Globus pallidus (tissue), 1 donor: ENCODE measurements around the gene STAP1.

Source experiments
- DNase-seq: peaks from one replicate; pipeline ENCODE4 v3.0.0-alpha.2; 2015; ENCODE audit warnings: low spot score

STAP1 gene

DNA sequence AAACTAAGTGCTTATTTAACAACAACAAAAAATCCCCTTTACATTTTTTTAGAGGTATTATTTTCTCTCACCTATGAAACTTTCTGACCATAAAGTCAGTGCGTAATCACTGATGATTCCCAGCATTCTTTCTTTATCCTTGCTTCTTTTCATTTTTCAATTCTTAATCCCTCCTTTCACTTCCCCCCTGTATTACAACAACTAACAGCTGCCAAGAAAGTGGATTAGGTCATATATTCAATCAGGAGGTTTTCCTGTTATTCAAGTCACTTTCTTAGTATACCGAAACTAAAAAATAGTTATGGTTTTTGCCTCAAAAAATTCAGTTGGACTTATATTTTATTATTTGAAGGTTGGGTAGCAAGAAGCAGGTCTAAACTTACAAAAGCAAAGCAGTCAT lies 2.1 kb upstream of the STAP1 start:
- no peak for DNase-seq

GRCh38 chr4:67565284-67565683 lies 6.8 kb downstream of the STAP1 start:
- no peak for DNase-seq

GRCh38 chr4:67566335-67566734 lies 7.8 kb downstream of the STAP1 start:
- DNase-seq: no peak

- DNase-seq: no peak
These were observed 10.3 kb downstream of the STAP1 start for GRCh38 chr4:67568820-67569219.

DNA sequence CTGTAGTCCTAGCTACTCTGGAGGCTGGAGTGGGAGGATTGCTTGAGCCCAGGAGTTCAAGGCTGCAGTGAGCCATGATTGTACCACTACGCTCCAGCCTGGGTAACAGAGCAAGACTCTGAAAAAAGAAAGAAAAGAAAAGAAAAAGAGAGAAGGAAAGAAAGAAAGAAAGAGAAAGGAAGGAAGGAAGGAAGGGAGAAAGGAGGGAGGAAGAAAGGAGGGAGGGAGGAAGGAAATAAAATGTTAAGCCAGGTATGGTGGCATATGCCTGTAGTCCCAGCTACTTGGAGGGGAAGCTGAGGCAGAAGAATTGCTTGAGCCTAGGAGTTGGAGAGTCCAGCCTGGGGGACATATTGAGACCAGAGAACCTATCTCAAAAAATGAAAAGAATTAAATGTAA lies 12.0 kb downstream of the STAP1 start:
- DNase-seq: no peak

DNA sequence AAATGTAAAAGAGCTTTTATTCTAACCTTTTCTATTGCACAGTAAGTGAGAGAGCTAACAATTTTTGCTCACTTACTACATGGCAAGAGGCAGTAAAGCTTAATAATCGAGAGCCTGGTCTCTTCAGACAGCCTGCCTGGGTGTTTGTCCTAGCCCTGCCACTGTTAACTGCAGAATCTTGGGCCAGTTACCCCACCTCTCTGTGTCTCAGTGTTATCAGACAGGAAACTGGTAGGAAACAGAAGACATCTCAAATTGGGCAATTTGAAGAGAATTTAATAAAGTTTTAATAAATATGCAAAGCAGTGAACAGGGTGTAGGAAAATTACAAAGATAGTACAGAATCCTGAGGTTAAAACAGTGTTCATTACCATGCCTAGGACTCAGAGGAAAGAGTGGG lies 13.4 kb downstream of the STAP1 start:
- no peak for DNase-seq

- no peak for DNase-seq
These were observed 14.7 kb downstream of the STAP1 start for GRCh38 chr4:67573193-67573592.

- no peak for DNase-seq
These were observed 16.9 kb downstream of the STAP1 start for GRCh38 chr4:67575232-67576058.

GRCh38 chr4:67576059-67576466 lies 17.5 kb downstream of the STAP1 start:
- no peak for DNase-seq

GRCh38 chr4:67576538-67576937 lies 18.0 kb downstream of the STAP1 start:
- DNase-seq: no peak

GRCh38 chr4:67580577-67580976 lies 22.1 kb downstream of the STAP1 start:
- DNase-seq: no peak

DNA sequence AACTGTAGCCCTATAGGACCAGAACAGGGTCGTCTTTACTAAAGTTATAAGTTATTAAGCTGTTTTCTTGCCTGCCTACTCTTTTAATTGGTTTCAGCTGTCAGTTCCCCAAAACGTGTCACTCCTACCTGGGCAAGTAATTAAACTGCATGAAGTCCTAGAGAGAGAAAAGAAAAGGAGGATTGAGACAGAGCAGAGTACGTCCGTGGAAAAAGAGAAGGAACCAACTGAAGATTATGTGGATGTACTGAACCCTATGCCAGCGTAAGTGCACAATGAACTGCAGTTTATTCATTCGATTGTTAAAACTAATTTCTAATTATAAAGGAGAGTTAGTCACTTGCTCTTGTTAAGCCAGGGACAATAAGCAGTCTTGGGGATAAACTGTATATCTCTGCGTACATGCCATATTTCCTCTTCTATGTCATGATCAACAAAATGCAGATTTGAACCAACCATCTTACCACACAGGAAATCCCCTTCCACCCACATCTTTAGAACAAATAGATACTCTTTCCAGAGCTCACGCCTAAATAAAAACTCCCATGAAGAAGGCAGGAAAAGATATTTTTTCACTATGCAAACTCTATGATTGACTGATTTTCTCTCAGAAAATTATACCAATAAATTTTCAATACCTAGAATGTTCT lies 22.8 kb downstream of the STAP1 start:
- DNase-seq: no peak

GRCh38 chr4:67581913-67582312 lies 23.4 kb downstream of the STAP1 start:
- DNase-seq: no peak

- no peak for DNase-seq
These were observed 26.0 kb downstream of the STAP1 start for GRCh38 chr4:67584496-67584895.

DNA sequence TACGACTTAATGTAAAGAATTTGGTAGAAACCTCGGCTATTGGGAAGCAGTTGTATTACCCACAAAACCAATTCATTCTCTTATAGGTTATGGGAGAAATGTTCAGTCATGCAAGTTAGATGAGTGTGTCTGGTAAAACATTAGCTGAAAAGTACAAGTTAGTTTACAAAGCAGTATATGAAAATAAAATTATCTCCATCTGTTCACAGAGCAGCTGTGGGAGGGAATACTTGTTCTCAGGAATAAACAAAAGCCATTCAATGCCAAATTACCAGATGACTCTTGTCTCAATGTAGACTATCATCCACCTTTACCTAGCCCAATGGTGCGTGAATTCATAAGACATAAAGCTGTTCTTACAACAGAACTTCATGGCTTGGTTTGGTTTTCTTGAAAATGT lies 28.6 kb downstream of the STAP1 start:
- no peak for DNase-seq

DNA sequence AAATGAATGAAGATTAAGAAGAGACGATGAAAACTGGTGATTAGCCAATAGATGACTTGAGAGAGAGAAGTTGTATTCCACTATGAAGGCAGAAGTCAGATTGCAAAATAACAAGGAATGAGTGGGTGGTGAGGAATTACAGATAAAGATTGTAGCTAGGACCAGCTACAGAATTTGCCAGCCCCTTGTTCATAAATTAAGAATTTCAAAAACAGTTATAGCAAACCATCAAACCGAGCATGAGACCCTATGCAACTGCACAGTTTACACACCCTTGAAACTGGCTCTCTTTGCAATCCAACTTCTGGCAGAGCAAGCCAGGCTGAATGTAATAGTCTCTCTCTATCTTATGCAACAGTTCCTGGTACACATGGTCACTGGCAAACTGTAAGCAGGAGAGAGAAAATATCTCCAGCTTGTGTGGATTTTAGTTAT lies 35.2 kb downstream of the STAP1 start:
- DNase-seq: peak; percentile 2

DNA sequence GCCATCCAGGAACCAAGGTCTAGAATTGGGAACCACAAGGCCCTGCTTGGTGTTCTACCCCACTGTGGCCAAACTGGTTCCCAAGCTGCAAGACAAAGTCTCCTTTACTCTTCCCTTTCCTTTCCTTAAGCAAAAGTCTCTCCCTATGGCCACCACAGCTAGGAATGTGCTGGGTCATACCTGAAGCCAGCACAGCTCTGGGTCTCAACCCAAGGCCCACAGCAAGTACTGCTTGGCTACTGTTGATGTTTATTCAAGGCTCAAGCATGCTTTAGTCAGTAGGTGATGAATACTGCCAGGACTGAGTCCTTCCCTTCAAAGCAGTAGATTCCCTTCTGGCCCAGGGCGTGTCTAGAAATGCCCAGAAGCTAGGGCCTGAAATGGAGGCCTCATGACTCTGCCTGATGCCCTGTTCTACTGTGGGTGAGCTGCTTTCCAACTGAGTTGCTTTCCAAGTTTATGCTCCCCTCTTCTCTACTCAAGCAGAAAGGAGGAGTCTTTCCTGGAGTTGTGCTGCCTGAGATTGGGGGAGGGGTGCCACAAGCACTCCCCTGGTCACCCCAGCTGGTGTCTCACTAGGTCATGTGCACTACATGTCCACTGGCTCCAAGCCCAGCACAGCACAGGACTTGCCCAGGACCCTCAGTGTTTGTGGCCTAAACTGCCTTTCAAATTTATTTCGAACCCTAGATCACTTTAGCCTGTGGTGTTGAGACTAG lies 44.9 kb downstream of the STAP1 start:
- DNase-seq: no peak

DNA sequence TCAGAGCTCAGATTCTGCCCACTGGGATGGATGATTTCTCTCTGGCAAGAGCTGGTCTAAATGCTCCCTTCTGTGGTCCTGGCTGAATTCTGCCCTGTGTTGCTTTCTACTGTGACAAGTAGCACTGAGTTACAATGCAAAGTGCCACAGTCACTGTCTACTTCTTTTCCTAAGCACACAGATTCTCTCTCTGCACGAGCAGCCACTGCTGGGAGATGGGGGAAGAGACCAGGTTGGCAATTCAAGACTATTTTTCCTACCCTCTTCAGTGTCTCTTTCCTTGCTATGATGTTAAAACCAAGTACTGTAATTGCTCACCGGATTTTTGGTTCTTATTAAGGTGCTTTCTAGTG lies 45.5 kb downstream of the STAP1 start:
- DNase-seq: no peak

- no peak for DNase-seq
These were observed 46.2 kb downstream of the STAP1 start for GRCh38 chr4:67604749-67605148.

DNA sequence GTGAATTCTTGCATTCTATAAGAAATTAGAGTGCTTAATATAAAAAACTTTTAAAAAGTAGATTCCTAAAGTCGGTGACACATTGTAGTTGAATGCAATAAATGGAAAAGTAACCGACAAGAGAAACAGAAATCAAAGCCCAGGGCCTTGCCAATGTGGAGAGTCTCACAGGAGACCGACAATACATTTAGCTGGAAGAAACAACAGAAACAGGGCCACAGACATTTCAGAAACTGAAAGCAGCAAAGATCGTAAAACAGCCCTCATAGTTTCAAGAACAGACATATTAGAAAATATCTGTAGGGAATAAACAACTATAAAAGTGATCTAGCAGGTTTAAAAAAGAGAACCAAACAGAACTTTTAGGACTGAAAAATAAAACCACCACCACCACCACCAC lies 49.5 kb downstream of the STAP1 start:
- no peak for DNase-seq

GRCh38 chr4:67614186-67614585 lies 55.7 kb downstream of the STAP1 start:
- DNase-seq: no peak

GRCh38 chr4:67615119-67615518 lies 56.6 kb downstream of the STAP1 start:
- DNase-seq: no peak

GRCh38 chr4:67616478-67616877 lies 58.0 kb downstream of the STAP1 start:
- DNase-seq: no peak
